ENCODE measurements around the gene EXPH5. TPM values are rescaled to one million over a fixed set of nuclear protein-coding genes. Genes with fewer than 3 reads are reported as not detected.

The EXPH5 gene, protein sequence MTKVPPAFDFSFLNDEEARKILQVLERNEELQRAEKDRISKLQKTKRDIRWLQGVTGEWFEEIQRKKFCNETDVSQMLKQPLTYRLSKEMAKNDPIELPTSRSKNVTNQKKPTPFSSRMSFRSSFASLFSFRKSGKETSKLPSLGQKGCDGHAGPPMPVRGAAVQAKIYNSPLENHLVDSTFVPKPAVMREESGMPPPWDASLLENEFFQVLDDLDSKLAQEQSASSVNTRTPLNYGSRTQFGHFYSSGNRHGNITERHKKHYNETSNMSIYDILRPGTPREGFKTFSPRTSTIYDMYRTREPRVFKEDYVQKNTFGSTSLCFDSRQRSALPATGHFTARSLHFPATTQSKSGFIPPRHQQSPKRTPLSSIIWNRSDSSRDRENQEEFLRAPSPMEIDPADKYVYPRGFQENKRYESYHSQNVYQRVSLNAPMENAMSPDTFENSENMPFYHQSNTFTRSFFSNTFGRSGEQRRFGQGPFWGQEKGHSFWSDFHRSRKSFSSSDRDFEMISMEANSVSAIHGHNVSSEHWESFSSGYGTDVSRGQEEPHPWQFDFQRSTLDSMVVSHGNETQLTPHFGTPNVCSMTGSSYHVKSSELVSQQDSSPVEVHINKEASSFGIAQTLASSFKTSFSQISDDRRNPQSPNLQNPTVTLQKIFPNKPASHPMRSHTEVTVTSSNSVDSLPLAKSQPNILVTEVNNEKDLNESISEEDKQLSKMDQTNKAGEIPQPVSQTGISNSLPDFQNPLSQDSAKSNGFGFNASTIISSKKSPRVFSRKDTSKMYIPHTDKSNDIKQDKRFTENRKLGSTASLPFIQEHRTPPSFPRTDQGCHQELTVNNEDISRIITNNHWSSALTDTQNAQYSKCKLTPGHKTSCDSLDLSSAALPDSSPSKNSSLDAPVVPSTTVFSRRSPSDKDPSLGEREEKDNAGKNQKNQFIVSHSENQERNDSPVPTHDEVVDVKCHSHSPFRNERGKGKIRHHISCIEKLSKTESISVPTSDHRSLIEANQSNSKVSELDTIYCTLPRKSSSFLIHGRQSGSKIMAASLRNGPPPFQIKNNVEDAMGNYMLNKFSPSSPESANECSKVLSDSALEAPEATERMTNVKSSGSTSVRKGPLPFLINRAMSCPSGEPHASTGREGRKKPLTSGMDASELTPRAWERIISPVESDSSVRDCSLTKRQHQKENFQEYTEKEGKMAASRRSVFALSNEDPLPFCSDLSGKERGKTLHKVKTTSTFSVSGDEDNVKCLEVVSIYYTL (N-terminal part only)
- 0.13 and 0.15 TPM in 2 replicates for total RNA-seq (2014; rRNA removed; shearing (Covaris generic))

DNA sequence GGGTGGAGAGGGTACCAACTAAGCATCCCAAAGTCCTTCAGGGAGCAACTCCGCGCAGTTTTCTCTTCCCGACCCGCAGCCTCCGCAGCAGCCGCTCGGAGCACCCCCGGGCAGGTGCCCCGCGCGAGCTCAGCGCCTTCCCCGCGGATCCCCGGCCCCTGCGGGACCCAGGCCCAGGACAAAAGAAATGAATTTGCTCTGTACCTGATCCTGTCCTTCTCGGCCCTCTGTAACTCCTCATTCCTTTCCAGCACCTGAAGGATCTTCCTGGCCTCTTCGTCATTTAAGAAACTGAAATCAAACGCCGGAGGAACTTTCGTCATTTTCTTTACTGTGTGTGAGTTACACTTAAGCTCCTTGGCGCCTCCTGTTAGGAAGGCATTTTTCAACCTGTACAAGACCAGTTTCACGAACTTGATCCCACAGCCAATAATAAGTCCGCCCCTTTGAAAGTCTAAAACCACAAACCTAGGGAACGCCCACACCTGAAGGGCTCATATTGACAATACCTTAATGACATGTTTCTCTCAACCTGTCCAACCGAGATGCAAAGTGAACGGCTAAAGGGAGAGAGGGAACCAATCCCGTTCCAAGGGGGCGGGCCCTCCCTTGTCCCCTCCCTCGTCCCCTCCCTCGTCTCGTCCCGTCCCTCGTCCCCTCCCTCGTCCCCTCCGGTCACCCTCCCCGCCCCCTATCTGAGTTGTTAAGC lies at the start of gene EXPH5:
Gene EXPH5 (minus strand): TSS at position 555 of the 709 bp plus-strand sequence. CDS start 232 bp downstream, at position 323.

GRCh38 chr11:108498046-108498815 lies 95.3 kb downstream of the EXPH5 start, which contains the start of gene POGLUT3:
Gene POGLUT3 (minus strand): TSS chr11:108498384. CDS start chr11:108498366, 18 bp downstream.

GRCh38 chr11:108467091-108467823 lies 126.3 kb downstream of the EXPH5 start, which contains the start of gene C11orf65:
Gene C11orf65 (minus strand): TSS chr11:108467529. CDS start chr11:108461559, 5,970 bp downstream.

Other genes with a start within 250 kb of the EXPH5 start
- 0.23 and 0.58 TPM in 2 replicates for gene C11orf65, start 126.2 kb downstream of the EXPH5 start, total RNA-seq (2014; rRNA removed; shearing (Covaris generic))
- 19.7 and 22.0 TPM in 2 replicates for gene POGLUT3, start 95.4 kb downstream of the EXPH5 start, total RNA-seq (2014; rRNA removed; shearing (Covaris generic))
- 33.7 and 36.6 TPM in 2 replicates for gene DDX10, start 71.3 kb upstream of the EXPH5 start, total RNA-seq (2014; rRNA removed; shearing (Covaris generic))

Data from A375 (cell line).